ENCODE data around the gene PRDM16.

GRCh38 chr1:3173381-3173980, 104.5 kb downstream of the PRDM16 start:
- TF ChIP-seq CTCF (IDR thresholded peaks at IDR 0.05; ENCODE audit: low read length) (no peak), EZH2 (optimal IDR thresholded peaks at IDR 0.05; ENCODE audit: low read depth, low read length) (no peak)
